GM12878 (cell line): Measurements from ENCODE around the gene GPRIN2. TPM values are rescaled to one million over a fixed set of nuclear protein-coding genes. Genes with fewer than 3 reads are reported as not detected.

ENCODE experiments used
- ATAC-seq: fragments of 200-7000 bp; cut with Tn5 transposase; 3 replicates; pipeline ENCODE4 v1.9.1; 2020; ENCODE audit warnings: mild to moderate bottlenecking, moderate library complexity
- BruUV-seq: library from RNA; stranded (reverse); fragments of 400-500 nt; replicated peaks from 2 replicates; lab custom pipeline; 2021; lab: Mats Ljungman, UMichigan
- CTCF ChIA-PET: fragments of 300-600 bp; sonication (Branson Sonifier 250); formaldehyde crosslinking; extraction: SDS; loops from one replicate; lab custom pipeline; 2021; ENCODE audit warnings: inconsistent platforms; lab: Yijun Ruan, JAX
- POLR2A ChIA-PET: fragments of 350-600 bp; formaldehyde crosslinking; extraction: SDS; loops from one replicate; lab custom pipeline; 2021; ENCODE audit warnings: inconsistent platforms; lab: Charles Lee
- RAD21 ChIA-PET: fragments of 300-600 bp; sonication (Branson Sonifier 250); formaldehyde crosslinking; loops from one replicate; lab custom pipeline; 2023; ENCODE audit warnings: antibody characterized with exemption; ENCODE audit not compliant: unreplicated experiment; lab: Charles Lee
- SMC1A ChIA-PET: fragments of 300-600 bp; sonication (Branson Sonifier 250); formaldehyde crosslinking; loops from one replicate; lab custom pipeline; 2023; ENCODE audit not compliant: unreplicated experiment, uncharacterized antibody; lab: Charles Lee
- DNase-seq: peaks from one replicate; pipeline ENCODE4 v3.0.0-alpha.2; 2011; ENCODE audit warnings: low read depth, low spot score
- FAIRE-seq: peaks from 3 replicates; lab custom pipeline; 2011; peaks lifted over from hg19 to GRCh38; lab: Jason Lieb, UNC
- H2AFZ ChIP-seq: 2 replicates; pipeline ENCODE4 v1.6.0; 2011; ENCODE audit warnings: low read depth, low read length, control low read depth; ENCODE audit not compliant: control insufficient read depth
- H3K27ac ChIP-seq: 2 replicates; pipeline ENCODE4 v1.5.1; 2011; ENCODE audit warnings: control low read depth; ENCODE audit not compliant: control insufficient read depth, insufficient read depth
- H3K27me3 ChIP-seq, 2 experiments: replicated peaks in 1 of 2; 2 replicates each; pipeline versions ENCODE4 v1.6.0 to v1.6.1; 2011; ENCODE audit warnings: low read length in 1 of 2; ENCODE audit not compliant: control insufficient read depth in 2 of 2, insufficient read depth in 2 of 2
- H3K36me3 ChIP-seq, 2 experiments: 2 replicates each; pipeline ENCODE4 v1.5.1; 2011; ENCODE audit warnings: low read length in 1 of 2; ENCODE audit not compliant: control insufficient read depth in 2 of 2, insufficient read depth in 2 of 2
- H3K4me1 ChIP-seq: 2 replicates; pipeline ENCODE4 v1.6.1; 2011; ENCODE audit warnings: mild to moderate bottlenecking, low read length, moderate library complexity, mixed read lengths; ENCODE audit not compliant: control insufficient read depth, insufficient read depth
- H3K4me2 ChIP-seq: 2 replicates; pipeline ENCODE4 v1.6.0; 2011; ENCODE audit warnings: control low read depth; ENCODE audit not compliant: control insufficient read depth, insufficient read depth
- H3K4me3 ChIP-seq: fragments of 200-600 bp; sonication (generic); 2 replicates; pipeline ENCODE4 v1.5.1; 2016
- H3K79me2 ChIP-seq: 2 replicates; pipeline ENCODE4 v1.6.0; 2011; ENCODE audit warnings: low read length; ENCODE audit not compliant: control insufficient read depth, insufficient read depth
- H3K9ac ChIP-seq: 2 replicates; pipeline ENCODE4 v1.8.0; 2011; ENCODE audit warnings: low read length, control low read depth, mixed read lengths; ENCODE audit not compliant: control insufficient read depth, insufficient read depth
- H3K9me3 ChIP-seq: replicated peaks from 3 replicates; pipeline ENCODE4 v1.5.1; 2011; ENCODE audit warnings: mild to moderate bottlenecking, low read length; ENCODE audit not compliant: control insufficient read depth, insufficient read depth
- H4K20me1 ChIP-seq: 2 replicates; pipeline ENCODE4 v1.6.0; 2011; ENCODE audit not compliant: control insufficient read depth, insufficient read depth
- BHLHE40 ChIP-seq, 2 experiments: fragments of 450-650 bp in 1 of 2; IDR thresholded peaks; 2 replicates each; pipeline ENCODE4 v1.6.1; 2011 to 2017; ENCODE audit warnings: low read depth in 2 of 2, borderline replicate concordance in 1 of 2, improper control_type of control experiment in 1 of 2, low read length in 1 of 2, mild to moderate bottlenecking in 1 of 2
- IKZF1 ChIP-seq: fragments of 450-650 bp; conservative IDR thresholded peaks from 2 replicates; pipeline ENCODE4 v1.6.1; 2017; ENCODE audit warnings: antibody characterized with exemption, mild to moderate bottlenecking
- IRF4 ChIP-seq: IDR thresholded peaks from 2 replicates; pipeline ENCODE4 v1.6.1; 2011; ENCODE audit warnings: low read depth, low read length
- TARDBP ChIP-seq: IDR thresholded peaks from 2 replicates; pipeline ENCODE4 v1.6.1; 2016; ENCODE audit warnings: borderline replicate concordance
- USF1 ChIP-seq: IDR thresholded peaks from 2 replicates; pipeline ENCODE4 v1.6.1; 2011; ENCODE audit warnings: borderline replicate concordance, low read depth, mild to moderate bottlenecking, moderate library complexity, mixed read lengths, low read length; ENCODE audit not compliant: insufficient read depth; ENCODE audit errors: extremely low read length
- ZNF622 ChIP-seq: fragments of 450-650 bp; IDR thresholded peaks from 2 replicates; pipeline ENCODE4 v1.6.1; 2017; ENCODE audit warnings: mild to moderate bottlenecking, inconsistent platforms
- WGBS: methylation state at CpG from one replicate; pipeline ENCODE4 v1.1.6; 2016; ENCODE audit warnings: low lambda C conversion rate; ENCODE audit not compliant: insufficient replicate concordance, insufficient coverage; ENCODE audit errors: missing lambda C conversion rate; 5-methylcytosine and 5-hydroxymethylcytosine counted together
- in situ Hi-C: fragments of 300-500 bp; cut with MboI; formaldehyde crosslinking; loops from 9 replicates; pipeline ENCODE4 v1.14.3; 2018; ENCODE audit warnings: mixed read lengths
- intact Hi-C: fragments of 100-400 bp; cut with micrococcal nuclease; formaldehyde crosslinking; loops from one replicate; pipeline ENCODE4 v1.14.2; 2022; ENCODE audit not compliant: unreplicated experiment
- polyA plus RNA-seq, 11 experiments: library from polyadenylated mRNA; depleted of rRNA in 4 of 11; unstranded in 6 of 11; stranded (reverse) in 5 of 11; fragments of >200 nt; fragmentation: Nextera tagmentation in 4 of 11; fragmentation: Illumina TruSeq in 1 of 11; extraction: Ambion mirVana in 4 of 11; extraction: Trizol in 1 of 11; gene quantifications; 1 replicate in 1 of 11; 2 replicates in 10 of 11; pipeline versions ENCODE4 v1.2.1 to v1.2.3, GENCODE V29; 2011 to 2016; ENCODE audit warnings: inconsistent platforms in 2 of 11, missing spikeins in 2 of 11, low read depth in 1 of 11
- total RNA-seq, 4 experiments: library from RNA; depleted of rRNA in 3 of 4; stranded (reverse); fragments of >200 nt in 3 of 4; fragmentation: Illumina TruSeq in 1 of 4; extraction: Trizol in 1 of 4; gene quantifications; 2 replicates each; pipeline versions ENCODE4 v1.2.1 to v1.2.3, GENCODE V29; 2013 to 2021

GPRIN2 gene
- total and polyA plus RNA-seq, 10 of the 15 experiments (the other 5 are each of a cell fraction or from before 2014, with no cell fraction given), result 0.13 TPM; not detected in 9

- H2AFZ ChIP-seq, result no peak overlapping the region
- H3K9me3 ChIP-seq, result no peaks in the 10 kb centered on the region
- H3K4me2 ChIP-seq, result no peak overlapping the region
- ChIA-PET SMC1A (no interaction called here), RAD21 (no interaction called here), POLR2A (no interaction called here), CTCF (no interaction called here)
- ATAC-seq, result no peak
- H3K9ac ChIP-seq, result no peak overlapping the region
- 26% methylated on average over 7 of the region's 7 CpGs for WGBS
- peaks cover 0 to 5% of the 10 kb centered on the region in 2 experiments; a peak in 1 of 4 replicates for H3K27me3 ChIP-seq
- in situ Hi-C loops (no loop called here), intact Hi-C loops (no loop called here)
- H3K4me1 ChIP-seq, result no peaks in the 10 kb centered on the region
- no TSS peak for BruUV-seq
- no peak overlapping the region for H3K27ac ChIP-seq
- H4K20me1 ChIP-seq, result no peaks in the 10 kb centered on the region
- H3K36me3 ChIP-seq, result no peaks in the 10 kb centered on the region
- TF ChIP-seq ZNF622, result no peak
- no peak for TF ChIP-seq USF1
- no peak for TF ChIP-seq BHLHE40 (IDR thresholded peaks at IDR 0.05; ENCODE audit: borderline replicate concordance in 1 of 2, low read depth in 2 of 2, low read length in 1 of 2)
- no peak for TF ChIP-seq IRF4
- TF ChIP-seq TARDBP, result no peak
- TF ChIP-seq IKZF1, result no peak
- DNase-seq, result no peak
- H3K4me3 ChIP-seq, result no peak overlapping the region
- no peaks in the 10 kb centered on the region for H3K79me2 ChIP-seq
- FAIRE-seq, result no peak
Observed at GRCh38 chr10:46542567-46543465, 13.6 kb downstream of the GPRIN2 start.
